ENCODE data around the gene PELI2. TPM values are rescaled to one million over a fixed set of nuclear protein-coding genes. Genes with fewer than 3 reads are reported as not detected.

Gene PELI2
- total RNA-seq, 4 donors from 2014 or later, result 10.0 to 17.0 (median 13.2) TPM

DNA sequence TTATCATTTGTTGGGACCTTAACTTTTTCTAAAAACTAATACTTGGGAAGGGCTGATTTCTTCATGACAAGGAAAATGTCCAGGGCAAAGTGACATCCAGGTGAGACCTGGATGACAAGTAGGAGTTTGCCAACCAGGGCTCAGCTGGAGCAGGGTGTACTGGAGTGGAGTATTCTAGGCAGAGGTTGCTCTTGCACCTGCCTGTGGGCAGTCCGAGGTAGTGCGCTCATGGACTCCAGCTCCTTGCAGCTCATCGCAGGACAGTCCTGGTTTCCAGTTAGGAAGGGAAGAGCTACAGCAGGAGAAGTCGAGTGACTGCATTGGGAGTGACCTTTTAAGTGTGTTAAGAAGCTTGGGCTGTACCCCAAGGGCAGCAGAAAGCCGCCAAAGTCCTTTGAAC is 175.9 kb downstream of the PELI2 start:
- no peak for TF ChIP-seq POLR2A (IDR thresholded peaks at IDR 0.05)
- TF ChIP-seq, protein P1, sequence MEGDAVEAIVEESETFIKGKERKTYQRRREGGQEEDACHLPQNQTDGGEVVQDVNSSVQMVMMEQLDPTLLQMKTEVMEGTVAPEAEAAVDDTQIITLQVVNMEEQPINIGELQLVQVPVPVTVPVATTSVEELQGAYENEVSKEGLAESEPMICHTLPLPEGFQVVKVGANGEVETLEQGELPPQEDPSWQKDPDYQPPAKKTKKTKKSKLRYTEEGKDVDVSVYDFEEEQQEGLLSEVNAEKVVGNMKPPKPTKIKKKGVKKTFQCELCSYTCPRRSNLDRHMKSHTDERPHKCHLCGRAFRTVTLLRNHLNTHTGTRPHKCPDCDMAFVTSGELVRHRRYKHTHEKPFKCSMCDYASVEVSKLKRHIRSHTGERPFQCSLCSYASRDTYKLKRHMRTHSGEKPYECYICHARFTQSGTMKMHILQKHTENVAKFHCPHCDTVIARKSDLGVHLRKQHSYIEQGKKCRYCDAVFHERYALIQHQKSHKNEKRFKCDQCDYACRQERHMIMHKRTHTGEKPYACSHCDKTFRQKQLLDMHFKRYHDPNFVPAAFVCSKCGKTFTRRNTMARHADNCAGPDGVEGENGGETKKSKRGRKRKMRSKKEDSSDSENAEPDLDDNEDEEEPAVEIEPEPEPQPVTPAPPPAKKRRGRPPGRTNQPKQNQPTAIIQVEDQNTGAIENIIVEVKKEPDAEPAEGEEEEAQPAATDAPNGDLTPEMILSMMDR (IDR thresholded peaks at IDR 0.05), result no peak
- no peak overlapping the region for H3K4me3 ChIP-seq (ENCODE audit: low read depth, poor library complexity, severe bottlenecking)
- intact Hi-C loops (cut with DNase I; ENCODE audit: low total_unique reads), result no loop called here
- 91% methylated on average over 5 of the region's 5 CpGs for WGBS, 2 donors
- DNase-seq (ENCODE audit: low spot score in 2 of 2), result no peak

DNA sequence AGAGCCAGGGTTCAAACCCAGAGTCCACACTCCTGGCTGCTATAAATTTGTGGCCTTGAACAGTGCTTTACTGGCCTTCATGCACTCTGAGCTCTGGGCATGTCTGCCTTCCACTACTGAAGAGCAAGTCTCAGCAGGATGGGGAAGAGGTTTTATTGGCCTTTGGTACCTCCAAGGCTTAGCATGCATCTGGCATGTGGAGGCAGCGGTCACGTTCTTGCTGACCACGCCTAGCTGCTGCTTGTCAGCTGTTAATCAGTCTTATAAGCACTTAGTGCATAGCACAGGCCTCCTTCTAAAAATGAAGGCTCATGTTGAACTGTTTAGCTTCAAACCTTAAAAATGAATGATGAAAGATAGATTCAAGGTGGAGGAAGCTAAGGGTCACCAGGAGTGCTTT is 177.5 kb downstream of the PELI2 start:
- TF ChIP-seq, protein P1 (IDR thresholded peaks at IDR 0.05), result no peak
- TF ChIP-seq POLR2A (IDR thresholded peaks at IDR 0.05), result no peak
- DNase-seq (ENCODE audit: low spot score in 2 of 2), result no peak
- 49 to 56% methylated on average over 3 of the region's 3 CpGs for WGBS, 2 donors
- H3K4me3 ChIP-seq (ENCODE audit: low read depth, poor library complexity, severe bottlenecking), result no peak overlapping the region
- intact Hi-C loops (cut with DNase I; ENCODE audit: low total_unique reads), result no loop called here

- intact Hi-C loops (cut with DNase I; ENCODE audit: low total_unique reads), result no loop called here
- 93 to 95% methylated on average over 5 of the region's 5 CpGs for whole genome bisulfite sequencing, 2 donors
- DNase-seq (ENCODE audit: low spot score in 2 of 2), result no peak
- TF ChIP-seq POLR2A (IDR thresholded peaks at IDR 0.05), result no peak
- TF ChIP-seq, protein P1 (IDR thresholded peaks at IDR 0.05), result no peak
- H3K4me3 ChIP-seq (ENCODE audit: low read depth, poor library complexity, severe bottlenecking), result no peak overlapping the region
Measured at GRCh38 chr14:56297449-56297848, 179.2 kb downstream of the PELI2 start.

- DNase-seq (ENCODE audit: low spot score in 2 of 2), result no peak
- TF ChIP-seq POLR2A (IDR thresholded peaks at IDR 0.05), result no peak
- TF ChIP-seq, protein P1 (IDR thresholded peaks at IDR 0.05), result no peak
- 92% methylated on average over 9 of the region's 9 CpGs for WGBS, 2 donors
- intact Hi-C loops (cut with DNase I; ENCODE audit: low total_unique reads), result no loop called here
- H3K4me3 ChIP-seq (ENCODE audit: low read depth, poor library complexity, severe bottlenecking), result no peak overlapping the region
Measured at GRCh38 chr14:56299306-56299984, 181.2 kb downstream of the PELI2 start.

DNA sequence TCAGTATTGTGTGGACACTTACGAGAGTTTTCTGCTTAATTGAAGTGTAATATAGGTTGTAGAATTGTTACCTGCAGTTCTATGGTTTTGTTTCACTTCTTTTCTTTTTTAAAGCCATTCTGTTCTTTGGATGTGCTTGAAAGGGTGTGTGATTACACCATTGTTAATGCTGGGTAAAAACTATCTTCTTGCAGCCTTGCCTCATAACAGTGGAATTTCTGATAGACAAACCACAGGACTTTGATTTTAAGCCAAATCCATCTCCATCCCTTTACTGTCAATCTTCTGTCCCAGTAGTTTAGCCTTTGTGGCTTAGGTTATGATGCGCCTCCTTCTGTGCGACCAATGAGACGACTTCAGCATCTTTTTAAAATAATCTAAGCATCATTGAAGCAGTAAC is 182.3 kb downstream of the PELI2 start:
- intact Hi-C loops (cut with DNase I; ENCODE audit: low total_unique reads), result no loop called here
- WGBS, 2 donors, result 91 to 92% methylated on average over 4 of the region's 4 CpGs
- TF ChIP-seq POLR2A (IDR thresholded peaks at IDR 0.05), result no peak
- TF ChIP-seq, protein P1 (IDR thresholded peaks at IDR 0.05), result no peak
- DNase-seq (ENCODE audit: low spot score in 2 of 2), result no peak
- no peak overlapping the region for H3K4me3 ChIP-seq (ENCODE audit: low read depth, poor library complexity, severe bottlenecking)

- DNase-seq (ENCODE audit: low spot score in 2 of 2), result no peak
- intact Hi-C loops (cut with DNase I; ENCODE audit: low total_unique reads), result no loop called here
- 86 to 94% methylated on average over 4 of the region's 4 CpGs for WGBS, 2 donors
- TF ChIP-seq, protein P1 (IDR thresholded peaks at IDR 0.05), result no peak
- H3K4me3 ChIP-seq (ENCODE audit: low read depth, poor library complexity, severe bottlenecking), result no peak overlapping the region
Measured at GRCh38 chr14:56304456-56304855, 186.2 kb downstream of the PELI2 start.

All from lower leg skin (tissue), 4 donors.